ENCODE measurements around the gene OR5A2. TPM values are rescaled to one million over a fixed set of nuclear protein-coding genes. Genes with fewer than 3 reads are reported as not detected.

OR5A2 gene
- total RNA-seq = not detected in 2 replicates

GRCh38 chr11:59426361-59427067, at the start of gene OR5A2:
Gene OR5A2 (minus strand): TSS chr11:59426413. CDS start chr11:59422953, 3,460 bp downstream.

GRCh38 chr11:59473015-59473414, 46.8 kb upstream of the OR5A2 start, which contains the start of gene OR4D10:
Gene OR4D10 (plus strand): TSS chr11:59473315. CDS start chr11:59477430, 4,115 bp downstream.

GRCh38 chr11:59456661-59457060, 30.4 kb upstream of the OR5A2 start, which contains the start of gene OR4D6:
Gene OR4D6 (plus strand): TSS chr11:59456961. CDS start chr11:59456961, 0 bp downstream.

GRCh38 chr11:59436169-59436568, 10.0 kb upstream of the OR5A2 start, which contains the start of gene OR5A1:
Gene OR5A1 (plus strand): TSS chr11:59436469. CDS start chr11:59443169, 6,700 bp downstream.

Other genes with a start within 250 kb of the OR5A2 start
- not detected in 2 replicates for gene MPEG1, start 213.5 kb downstream of the OR5A2 start, total RNA-seq
- gene OR5AN1, start 67.5 kb downstream of the OR5A2 start, total RNA-seq = not detected in 2 replicates
- not detected in 2 replicates for gene OR5A1, start 10.1 kb upstream of the OR5A2 start, total RNA-seq
- gene OR4D6, start 30.5 kb upstream of the OR5A2 start, total RNA-seq = not detected in 2 replicates
- not detected in 2 replicates for gene OR4D10, start 46.9 kb upstream of the OR5A2 start, total RNA-seq
- not detected in 2 replicates for gene OR4D11, start 77.2 kb upstream of the OR5A2 start, total RNA-seq
- gene OR4D9, start 85.1 kb upstream of the OR5A2 start, total RNA-seq = not detected in 2 replicates
- 13.7 and 14.9 TPM in 2 replicates for gene OSBP, start 189.4 kb upstream of the OR5A2 start, total RNA-seq
- 14.3 and 16.9 TPM in 2 replicates for gene PATL1, start 242.6 kb upstream of the OR5A2 start, total RNA-seq

All from mammary microvascular endothelial cell (primary cell).